GM23338 (cell line): ENCODE measurements around the gene GPR176. TPM values are rescaled to one million over a fixed set of nuclear protein-coding genes. Genes with fewer than 3 reads are reported as not detected.

Source experiments
- ATAC-seq: fragments of 200-7000 bp; cut with Tn5 transposase; 3 replicates; pipeline ENCODE4 v1.9.1; 2020
- DNase-seq: peaks from one replicate; pipeline ENCODE4 v3.0.0-alpha.2; 2015; ENCODE audit warnings: low spot score
- H2AFZ ChIP-seq: fragments of 200-600 bp; sonication (generic); 2 replicates; pipeline ENCODE4 v1.8.0; 2016; ENCODE audit warnings: antibody characterized with exemption, mild to moderate bottlenecking, moderate library complexity
- H3F3A ChIP-seq: fragments of 200-600 bp; sonication (generic); replicated peaks from 2 replicates; pipeline ENCODE4 v1.8.0; 2017; ENCODE audit warnings: antibody characterized with exemption, mixed run types, low read depth
- H3K27ac ChIP-seq: fragments of 200-600 bp; sonication (generic); 2 replicates; pipeline ENCODE4 v1.6.1; 2016; ENCODE audit warnings: low read depth
- H3K27me3 ChIP-seq: fragments of 200-600 bp; sonication (generic); 2 replicates; pipeline ENCODE4 v1.8.0; 2016; ENCODE audit warnings: mild to moderate bottlenecking, mixed run types, moderate library complexity; ENCODE audit not compliant: insufficient read depth
- H3K36me3 ChIP-seq: fragments of 200-600 bp; sonication (generic); 2 replicates; pipeline ENCODE4 v1.8.0; 2016; ENCODE audit warnings: mild to moderate bottlenecking; ENCODE audit not compliant: insufficient read depth
- H3K4me1 ChIP-seq: fragments of 200-600 bp; sonication (generic); 2 replicates; pipeline ENCODE4 v1.8.0; 2016; ENCODE audit warnings: mild to moderate bottlenecking, moderate library complexity; ENCODE audit not compliant: insufficient read depth
- H3K4me2 ChIP-seq: fragments of 200-600 bp; sonication (generic); 2 replicates; pipeline ENCODE4 v1.7.1; 2017; ENCODE audit warnings: mixed run types
- H3K4me3 ChIP-seq: fragments of 200-600 bp; sonication (generic); 2 replicates; pipeline ENCODE4 v1.6.1; 2016; ENCODE audit warnings: mixed run types
- H3K79me2 ChIP-seq: fragments of 200-600 bp; sonication (generic); replicated peaks from 2 replicates; pipeline ENCODE4 v1.8.0; 2017; ENCODE audit warnings: mild to moderate bottlenecking; ENCODE audit not compliant: insufficient read depth
- H3K9me2 ChIP-seq: fragments of 200-600 bp; sonication (generic); 2 replicates; pipeline ENCODE4 v1.8.0; 2017; ENCODE audit not compliant: insufficient read depth
- H4K20me1 ChIP-seq: fragments of 200-600 bp; sonication (generic); replicated peaks from 2 replicates; pipeline ENCODE4 v1.8.0; 2017; ENCODE audit warnings: mild to moderate bottlenecking; ENCODE audit not compliant: insufficient read depth
- H3K27ac Mint-ChIP-seq: 2 replicates; pipeline ENCODE4 v1.8.0; 2020; ENCODE audit warnings: inconsistent platforms, mild to moderate bottlenecking, moderate library complexity, mixed read lengths
- H3K27me3 Mint-ChIP-seq: 3 replicates; pipeline ENCODE4 v1.8.0; 2022; ENCODE audit warnings: low read depth, mild to moderate bottlenecking, moderate library complexity, mixed read lengths, inconsistent platforms; ENCODE audit not compliant: insufficient read depth, poor library complexity
- H3K36me3 Mint-ChIP-seq: 3 replicates; pipeline ENCODE4 v1.8.0; 2021; ENCODE audit warnings: low read depth, mild to moderate bottlenecking, inconsistent platforms, moderate library complexity, mixed read lengths
- H3K4me1 Mint-ChIP-seq: 3 replicates; pipeline ENCODE4 v1.8.0; 2020; ENCODE audit warnings: mild to moderate bottlenecking, inconsistent platforms, mixed read lengths
- H3K4me3 Mint-ChIP-seq: 3 replicates; pipeline ENCODE4 v1.8.0; 2021; ENCODE audit warnings: moderate library complexity, mild to moderate bottlenecking, inconsistent platforms, mixed read lengths
- H3K9me3 Mint-ChIP-seq: 3 replicates; pipeline ENCODE4 v1.8.0; 2020; ENCODE audit warnings: moderate library complexity, mild to moderate bottlenecking, inconsistent platforms, mixed read lengths
- CTCF ChIP-seq, 2 experiments: fragments of 200-600 bp in 1 of 2; sonication (generic) in 1 of 2; conservative IDR thresholded peaks; 2 replicates each; pipeline versions ENCODE4 v1.5.1 to v1.6.1; 2016 to 2017; ENCODE audit warnings: antibody characterized with exemption in 2 of 2, low read depth in 2 of 2, mild to moderate bottlenecking in 2 of 2, moderate library complexity in 1 of 2
- ETS1 ChIP-seq: IDR thresholded peaks from 2 replicates; pipeline ENCODE4 v1.6.1; 2016; ENCODE audit warnings: antibody characterized with exemption
- EZH2 ChIP-seq: fragments of 200-600 bp; sonication (generic); IDR thresholded peaks from one replicate; pipeline ENCODE4 v1.8.0; 2017; ENCODE audit warnings: antibody characterized with exemption, mild to moderate bottlenecking, low read depth; ENCODE audit not compliant: unreplicated experiment
- EZH2phosphoT487 ChIP-seq: fragments of 200-600 bp; sonication (generic); IDR thresholded peaks from one replicate; pipeline ENCODE4 v1.8.1; 2018; ENCODE audit warnings: antibody characterized with exemption; ENCODE audit not compliant: unreplicated experiment
- JUNB ChIP-seq: IDR thresholded peaks from one replicate; pipeline ENCODE4 v1.6.1; 2016; ENCODE audit warnings: antibody characterized with exemption; ENCODE audit not compliant: unreplicated experiment
- NANOG ChIP-seq: IDR thresholded peaks from 2 replicates; pipeline ENCODE4 v1.6.1; 2016; ENCODE audit warnings: antibody characterized with exemption, borderline replicate concordance
- POLR2AphosphoS5 ChIP-seq: IDR thresholded peaks from 2 replicates; pipeline ENCODE4 v1.6.1; 2016; ENCODE audit warnings: antibody characterized with exemption, low read depth
- polyA plus RNA-seq: library from polyadenylated mRNA; unstranded; fragments of >200 nt; fragmentation: Nextera tagmentation; extraction: Ambion mirVana; gene quantifications from 2 replicates; pipeline ENCODE4 v1.2.1, GENCODE V29; 2016
- total RNA-seq: library from RNA; depleted of rRNA; stranded (reverse); fragments of >200 nt; shearing (Covaris generic); gene quantifications from 2 replicates; pipeline ENCODE4 v1.2.3, GENCODE V29; 2014
- TF ChIP-seq, protein P1 (sequence below): IDR thresholded peaks from one replicate; pipeline ENCODE4 v1.6.1; 2018; ENCODE audit warnings: antibody characterized with exemption; ENCODE audit not compliant: unreplicated experiment

GPR176 gene
- total and polyA plus RNA-seq, 2 experiments from 2014 or later, result 60.0 to 248 TPM

- TF ChIP-seq, protein P1, sequence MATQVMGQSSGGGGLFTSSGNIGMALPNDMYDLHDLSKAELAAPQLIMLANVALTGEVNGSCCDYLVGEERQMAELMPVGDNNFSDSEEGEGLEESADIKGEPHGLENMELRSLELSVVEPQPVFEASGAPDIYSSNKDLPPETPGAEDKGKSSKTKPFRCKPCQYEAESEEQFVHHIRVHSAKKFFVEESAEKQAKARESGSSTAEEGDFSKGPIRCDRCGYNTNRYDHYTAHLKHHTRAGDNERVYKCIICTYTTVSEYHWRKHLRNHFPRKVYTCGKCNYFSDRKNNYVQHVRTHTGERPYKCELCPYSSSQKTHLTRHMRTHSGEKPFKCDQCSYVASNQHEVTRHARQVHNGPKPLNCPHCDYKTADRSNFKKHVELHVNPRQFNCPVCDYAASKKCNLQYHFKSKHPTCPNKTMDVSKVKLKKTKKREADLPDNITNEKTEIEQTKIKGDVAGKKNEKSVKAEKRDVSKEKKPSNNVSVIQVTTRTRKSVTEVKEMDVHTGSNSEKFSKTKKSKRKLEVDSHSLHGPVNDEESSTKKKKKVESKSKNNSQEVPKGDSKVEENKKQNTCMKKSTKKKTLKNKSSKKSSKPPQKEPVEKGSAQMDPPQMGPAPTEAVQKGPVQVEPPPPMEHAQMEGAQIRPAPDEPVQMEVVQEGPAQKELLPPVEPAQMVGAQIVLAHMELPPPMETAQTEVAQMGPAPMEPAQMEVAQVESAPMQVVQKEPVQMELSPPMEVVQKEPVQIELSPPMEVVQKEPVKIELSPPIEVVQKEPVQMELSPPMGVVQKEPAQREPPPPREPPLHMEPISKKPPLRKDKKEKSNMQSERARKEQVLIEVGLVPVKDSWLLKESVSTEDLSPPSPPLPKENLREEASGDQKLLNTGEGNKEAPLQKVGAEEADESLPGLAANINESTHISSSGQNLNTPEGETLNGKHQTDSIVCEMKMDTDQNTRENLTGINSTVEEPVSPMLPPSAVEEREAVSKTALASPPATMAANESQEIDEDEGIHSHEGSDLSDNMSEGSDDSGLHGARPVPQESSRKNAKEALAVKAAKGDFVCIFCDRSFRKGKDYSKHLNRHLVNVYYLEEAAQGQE, result no peak
- no peak for TF ChIP-seq EZH2
- TF ChIP-seq NANOG, result no peak
- TF ChIP-seq ETS1, result no peak
- no peak for TF ChIP-seq EZH2phosphoT487
- no peak for TF ChIP-seq POLR2AphosphoS5
- no peak for TF ChIP-seq CTCF (conservative IDR thresholded peaks at IDR 0.05; ENCODE audit: low read depth in 2 of 2)
Measured at GRCh38 chr15:39934397-39935071, 14.5 kb upstream of the GPR176 start (continued).

GRCh38 chr15:39931615-39932014 is 11.5 kb upstream of the GPR176 start:
- H3K4me1 Mint-ChIP-seq, result peaks cover 24% of the 10 kb centered on the region
- peaks cover 16% of the 10 kb centered on the region for H3K36me3 Mint-ChIP-seq

More at GRCh38 chr15:39931615-39932014, 11.5 kb upstream of the GPR176 start:
- TF ChIP-seq CTCF (conservative IDR thresholded peaks at IDR 0.05; ENCODE audit: low read depth in 2 of 2) (peak; percentile 36 to 40), JUNB (no peak)
- Histone ChIP-seq H3K4me2 (no peak overlapping the region), H2AFZ (no peak overlapping the region), H3K27me3 (no peaks in the 10 kb centered on the region), H3K4me3 (no peak overlapping the region), H3K36me3 (no peaks in the 10 kb centered on the region), H3K4me1 (peaks cover 20% of the 10 kb centered on the region), H3K9me2 (no peaks in the 10 kb centered on the region), H3K79me2 (peaks cover 24% of the 10 kb centered on the region), H3K27ac (no peak overlapping the region), H4K20me1 (no peaks in the 10 kb centered on the region), H3F3A (no peaks in the 10 kb centered on the region)
- H3K4me3 Mint-ChIP-seq, result no peak overlapping the region
- ATAC-seq, result no peak
- peaks cover 2% of the 10 kb centered on the region; the same call in 1 of the 3 replicates for H3K9me3 Mint-ChIP-seq
- H3K27ac Mint-ChIP-seq, result no peak overlapping the region
- peaks cover 2% of the 10 kb centered on the region for H3K27me3 Mint-ChIP-seq
- DNase-seq, result no peak
